ENCODE data around the gene DNAH2. TPM values are rescaled to one million over a fixed set of nuclear protein-coding genes. Genes with fewer than 3 reads are reported as not detected.

Gene DNAH2
- total and polyA plus RNA-seq, 2 of the 13 experiments (the other 11 are each of a cell fraction or from before 2014, with no cell fraction given), result not detected

DNA sequence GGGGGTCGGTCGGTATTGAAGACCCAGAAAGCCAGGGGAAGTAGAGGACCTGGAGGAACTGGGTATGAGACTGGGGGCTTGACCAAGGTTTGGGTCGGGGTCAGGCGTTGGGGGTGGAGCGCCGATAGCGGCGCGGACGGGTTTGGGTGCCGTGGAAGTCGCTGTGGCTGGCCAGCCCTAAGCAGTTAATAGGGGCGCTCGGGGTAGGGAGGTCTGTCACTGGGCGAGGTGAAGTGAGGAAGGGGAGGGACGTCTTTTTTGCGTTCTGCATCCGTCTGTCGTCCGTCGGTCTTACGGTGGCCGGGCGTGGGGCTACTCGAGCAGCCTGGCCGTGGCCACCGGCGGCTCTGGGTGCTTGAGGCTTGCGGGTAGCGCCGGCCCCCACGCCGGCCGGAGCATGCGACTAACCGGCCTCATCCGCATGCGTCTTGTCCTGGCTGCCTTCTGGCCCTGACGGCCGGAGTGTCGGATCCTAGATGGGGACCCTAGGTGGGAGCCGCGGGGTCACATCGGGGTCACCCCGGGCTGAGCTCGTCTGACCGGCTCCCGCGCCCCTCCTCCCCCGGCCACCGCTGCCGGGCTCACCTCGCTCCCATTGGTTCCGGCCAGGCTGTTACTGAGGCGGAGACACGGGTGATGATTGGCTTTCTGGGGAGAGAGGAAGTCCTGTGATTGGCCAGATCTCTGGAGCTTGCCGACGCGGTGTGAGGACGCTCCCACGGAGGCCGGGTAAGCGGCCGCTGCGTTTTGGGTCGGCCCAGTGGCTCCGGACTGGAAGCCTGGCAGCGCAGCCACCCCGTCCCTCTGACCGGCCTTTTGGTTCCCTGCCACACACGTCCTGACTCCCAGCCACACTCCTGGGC lies 127.0 kb downstream of the DNAH2 start (continued):
- TF ChIP-seq, protein P1, sequence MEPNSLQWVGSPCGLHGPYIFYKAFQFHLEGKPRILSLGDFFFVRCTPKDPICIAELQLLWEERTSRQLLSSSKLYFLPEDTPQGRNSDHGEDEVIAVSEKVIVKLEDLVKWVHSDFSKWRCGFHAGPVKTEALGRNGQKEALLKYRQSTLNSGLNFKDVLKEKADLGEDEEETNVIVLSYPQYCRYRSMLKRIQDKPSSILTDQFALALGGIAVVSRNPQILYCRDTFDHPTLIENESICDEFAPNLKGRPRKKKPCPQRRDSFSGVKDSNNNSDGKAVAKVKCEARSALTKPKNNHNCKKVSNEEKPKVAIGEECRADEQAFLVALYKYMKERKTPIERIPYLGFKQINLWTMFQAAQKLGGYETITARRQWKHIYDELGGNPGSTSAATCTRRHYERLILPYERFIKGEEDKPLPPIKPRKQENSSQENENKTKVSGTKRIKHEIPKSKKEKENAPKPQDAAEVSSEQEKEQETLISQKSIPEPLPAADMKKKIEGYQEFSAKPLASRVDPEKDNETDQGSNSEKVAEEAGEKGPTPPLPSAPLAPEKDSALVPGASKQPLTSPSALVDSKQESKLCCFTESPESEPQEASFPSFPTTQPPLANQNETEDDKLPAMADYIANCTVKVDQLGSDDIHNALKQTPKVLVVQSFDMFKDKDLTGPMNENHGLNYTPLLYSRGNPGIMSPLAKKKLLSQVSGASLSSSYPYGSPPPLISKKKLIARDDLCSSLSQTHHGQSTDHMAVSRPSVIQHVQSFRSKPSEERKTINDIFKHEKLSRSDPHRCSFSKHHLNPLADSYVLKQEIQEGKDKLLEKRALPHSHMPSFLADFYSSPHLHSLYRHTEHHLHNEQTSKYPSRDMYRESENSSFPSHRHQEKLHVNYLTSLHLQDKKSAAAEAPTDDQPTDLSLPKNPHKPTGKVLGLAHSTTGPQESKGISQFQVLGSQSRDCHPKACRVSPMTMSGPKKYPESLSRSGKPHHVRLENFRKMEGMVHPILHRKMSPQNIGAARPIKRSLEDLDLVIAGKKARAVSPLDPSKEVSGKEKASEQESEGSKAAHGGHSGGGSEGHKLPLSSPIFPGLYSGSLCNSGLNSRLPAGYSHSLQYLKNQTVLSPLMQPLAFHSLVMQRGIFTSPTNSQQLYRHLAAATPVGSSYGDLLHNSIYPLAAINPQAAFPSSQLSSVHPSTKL (CRISPR knock-in tag; IDR thresholded peaks at IDR 0.05), result peak; percentile 31; the same call in 1 of the 2 replicates
- TF ChIP-seq, protein P2, sequence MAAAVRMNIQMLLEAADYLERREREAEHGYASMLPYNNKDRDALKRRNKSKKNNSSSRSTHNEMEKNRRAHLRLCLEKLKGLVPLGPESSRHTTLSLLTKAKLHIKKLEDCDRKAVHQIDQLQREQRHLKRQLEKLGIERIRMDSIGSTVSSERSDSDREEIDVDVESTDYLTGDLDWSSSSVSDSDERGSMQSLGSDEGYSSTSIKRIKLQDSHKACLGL (CRISPR knock-in tag; IDR thresholded peaks at IDR 0.05), result no peak; the same call in 1 of the 2 replicates
- TF ChIP-seq SPEN (CRISPR knock-in tag; IDR thresholded peaks at IDR 0.05; ENCODE audit: low read depth) (no peak), SMARCE1 (IDR thresholded peaks at IDR 0.05; ENCODE audit: borderline replicate concordance) (no peak), NFIC (IDR thresholded peaks at IDR 0.05; ENCODE audit: low read length) (no peak), ZNF776 (CRISPR knock-in tag; IDR thresholded peaks at IDR 0.05) (no peak), KDM6A (CRISPR knock-in tag; IDR thresholded peaks at IDR 0.05; ENCODE audit: low read depth) (no peak), TMF1 (CRISPR knock-in tag; IDR thresholded peaks at IDR 0.05; ENCODE audit: low read depth) (no peak), PRMT3 (CRISPR knock-in tag; IDR thresholded peaks at IDR 0.05; ENCODE audit: borderline replicate concordance, low read depth) (no peak), RARG (CRISPR knock-in tag; IDR thresholded peaks at IDR 0.05; ENCODE audit: low read depth) (no peak), TGIF2 (CRISPR knock-in tag; IDR thresholded peaks at IDR 0.05) (no peak), ZNF101 (CRISPR knock-in tag; IDR thresholded peaks at IDR 0.05; ENCODE audit: borderline replicate concordance, low read depth) (no peak)
- TF ChIP-seq, protein P3, sequence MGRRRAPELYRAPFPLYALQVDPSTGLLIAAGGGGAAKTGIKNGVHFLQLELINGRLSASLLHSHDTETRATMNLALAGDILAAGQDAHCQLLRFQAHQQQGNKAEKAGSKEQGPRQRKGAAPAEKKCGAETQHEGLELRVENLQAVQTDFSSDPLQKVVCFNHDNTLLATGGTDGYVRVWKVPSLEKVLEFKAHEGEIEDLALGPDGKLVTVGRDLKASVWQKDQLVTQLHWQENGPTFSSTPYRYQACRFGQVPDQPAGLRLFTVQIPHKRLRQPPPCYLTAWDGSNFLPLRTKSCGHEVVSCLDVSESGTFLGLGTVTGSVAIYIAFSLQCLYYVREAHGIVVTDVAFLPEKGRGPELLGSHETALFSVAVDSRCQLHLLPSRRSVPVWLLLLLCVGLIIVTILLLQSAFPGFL (CRISPR knock-in tag; IDR thresholded peaks at IDR 0.05), result no peak
- TF ChIP-seq, protein P4, sequence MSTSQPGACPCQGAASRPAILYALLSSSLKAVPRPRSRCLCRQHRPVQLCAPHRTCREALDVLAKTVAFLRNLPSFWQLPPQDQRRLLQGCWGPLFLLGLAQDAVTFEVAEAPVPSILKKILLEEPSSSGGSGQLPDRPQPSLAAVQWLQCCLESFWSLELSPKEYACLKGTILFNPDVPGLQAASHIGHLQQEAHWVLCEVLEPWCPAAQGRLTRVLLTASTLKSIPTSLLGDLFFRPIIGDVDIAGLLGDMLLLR (CRISPR knock-in tag; IDR thresholded peaks at IDR 0.05), result no peak
- TF ChIP-seq, protein P5, sequence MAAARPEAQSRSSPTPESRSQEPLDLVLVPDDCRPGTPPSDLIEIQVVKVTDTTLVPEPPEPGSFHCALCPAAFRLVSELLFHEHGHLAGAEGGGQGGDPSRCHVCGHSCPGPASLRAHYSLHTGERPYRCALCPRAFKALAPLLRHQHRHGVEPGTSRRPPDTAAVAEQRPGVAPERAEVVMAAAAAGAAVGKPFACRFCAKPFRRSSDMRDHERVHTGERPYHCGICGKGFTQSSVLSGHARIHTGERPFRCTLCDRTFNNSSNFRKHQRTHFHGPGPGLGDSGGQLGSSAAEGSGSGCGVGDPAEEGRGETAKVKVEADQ (CRISPR knock-in tag; IDR thresholded peaks at IDR 0.05; ENCODE audit: borderline replicate concordance), result no peak
- TF ChIP-seq, protein P6, sequence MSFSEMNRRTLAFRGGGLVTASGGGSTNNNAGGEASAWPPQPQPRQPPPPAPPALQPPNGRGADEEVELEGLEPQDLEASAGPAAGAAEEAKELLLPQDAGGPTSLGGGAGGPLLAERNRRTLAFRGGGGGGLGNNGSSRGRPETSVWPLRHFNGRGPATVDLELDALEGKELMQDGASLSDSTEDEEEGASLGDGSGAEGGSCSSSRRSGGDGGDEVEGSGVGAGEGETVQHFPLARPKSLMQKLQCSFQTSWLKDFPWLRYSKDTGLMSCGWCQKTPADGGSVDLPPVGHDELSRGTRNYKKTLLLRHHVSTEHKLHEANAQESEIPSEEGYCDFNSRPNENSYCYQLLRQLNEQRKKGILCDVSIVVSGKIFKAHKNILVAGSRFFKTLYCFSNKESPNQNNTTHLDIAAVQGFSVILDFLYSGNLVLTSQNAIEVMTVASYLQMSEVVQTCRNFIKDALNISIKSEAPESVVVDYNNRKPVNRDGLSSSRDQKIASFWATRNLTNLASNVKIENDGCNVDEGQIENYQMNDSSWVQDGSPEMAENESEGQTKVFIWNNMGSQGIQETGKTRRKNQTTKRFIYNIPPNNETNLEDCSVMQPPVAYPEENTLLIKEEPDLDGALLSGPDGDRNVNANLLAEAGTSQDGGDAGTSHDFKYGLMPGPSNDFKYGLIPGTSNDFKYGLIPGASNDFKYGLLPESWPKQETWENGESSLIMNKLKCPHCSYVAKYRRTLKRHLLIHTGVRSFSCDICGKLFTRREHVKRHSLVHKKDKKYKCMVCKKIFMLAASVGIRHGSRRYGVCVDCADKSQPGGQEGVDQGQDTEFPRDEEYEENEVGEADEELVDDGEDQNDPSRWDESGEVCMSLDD (CRISPR knock-in tag; IDR thresholded peaks at IDR 0.05; ENCODE audit: borderline replicate concordance), result no peak; the same call in 1 of the 2 replicates
- TF ChIP-seq, protein P7, sequence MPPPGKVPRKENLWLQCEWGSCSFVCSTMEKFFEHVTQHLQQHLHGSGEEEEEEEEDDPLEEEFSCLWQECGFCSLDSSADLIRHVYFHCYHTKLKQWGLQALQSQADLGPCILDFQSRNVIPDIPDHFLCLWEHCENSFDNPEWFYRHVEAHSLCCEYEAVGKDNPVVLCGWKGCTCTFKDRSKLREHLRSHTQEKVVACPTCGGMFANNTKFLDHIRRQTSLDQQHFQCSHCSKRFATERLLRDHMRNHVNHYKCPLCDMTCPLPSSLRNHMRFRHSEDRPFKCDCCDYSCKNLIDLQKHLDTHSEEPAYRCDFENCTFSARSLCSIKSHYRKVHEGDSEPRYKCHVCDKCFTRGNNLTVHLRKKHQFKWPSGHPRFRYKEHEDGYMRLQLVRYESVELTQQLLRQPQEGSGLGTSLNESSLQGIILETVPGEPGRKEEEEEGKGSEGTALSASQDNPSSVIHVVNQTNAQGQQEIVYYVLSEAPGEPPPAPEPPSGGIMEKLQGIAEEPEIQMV (CRISPR knock-in tag; IDR thresholded peaks at IDR 0.05; ENCODE audit: low read depth), result no peak
